VCaP (cell line): Measurements from ENCODE around the gene PHAF1.

ENCODE experiments used
- H3K27ac ChIP-seq: fragments of 450-650 bp; 2 replicates; pipeline ENCODE4 v1.5.1; 2017
- TF ChIP-seq, protein P1 (sequence below): fragments of 450-650 bp; conservative IDR thresholded peaks from 2 replicates; pipeline ENCODE4 v1.5.1; 2017; ENCODE audit warnings: mild to moderate bottlenecking, moderate library complexity

Gene PHAF1

DNA sequence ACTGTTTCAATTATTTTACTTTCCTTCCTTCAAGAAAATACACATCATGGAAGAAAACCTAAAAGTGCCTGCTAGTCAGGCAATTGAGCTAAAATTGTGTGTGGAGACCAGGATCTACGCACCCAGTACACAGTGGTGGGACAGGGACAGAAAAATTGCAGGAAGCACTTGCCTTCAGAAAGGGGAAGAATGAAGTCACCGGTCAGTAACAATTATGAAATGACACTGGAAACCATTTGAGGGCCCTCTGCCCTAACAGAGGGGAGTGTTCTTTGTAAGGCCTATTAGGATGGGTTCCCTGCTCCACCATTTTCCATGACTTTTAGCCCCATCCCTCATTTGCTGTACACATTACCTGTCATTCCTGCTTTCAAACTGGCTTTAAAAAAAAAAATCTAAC, 4.5 kb upstream of the PHAF1 start:
- H3K27ac ChIP-seq: peak overlapping the region; percentile 41

DNA sequence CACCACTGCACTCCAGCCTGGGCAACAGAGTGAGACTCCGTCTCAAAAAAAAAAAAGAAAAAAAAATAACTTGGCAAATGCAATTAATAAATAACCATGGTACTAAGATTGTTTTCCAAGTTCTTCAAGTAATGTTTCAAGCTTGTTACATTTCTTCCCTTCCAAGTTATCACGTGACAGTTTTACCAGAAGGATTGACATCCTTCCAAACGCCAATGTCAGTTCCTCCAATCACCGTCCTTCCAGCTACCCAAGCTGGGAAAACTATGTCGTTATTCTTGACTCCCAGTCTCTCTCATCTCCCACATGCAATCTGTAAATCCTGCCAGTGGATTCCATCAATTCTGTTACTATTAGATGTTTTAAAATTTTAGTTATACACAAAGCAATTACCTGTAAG, 3.9 kb upstream of the PHAF1 start:
- peak overlapping the region; percentile 41; the same call in 1 of the 2 replicates for H3K27ac ChIP-seq
- TF ChIP-seq, protein P1, sequence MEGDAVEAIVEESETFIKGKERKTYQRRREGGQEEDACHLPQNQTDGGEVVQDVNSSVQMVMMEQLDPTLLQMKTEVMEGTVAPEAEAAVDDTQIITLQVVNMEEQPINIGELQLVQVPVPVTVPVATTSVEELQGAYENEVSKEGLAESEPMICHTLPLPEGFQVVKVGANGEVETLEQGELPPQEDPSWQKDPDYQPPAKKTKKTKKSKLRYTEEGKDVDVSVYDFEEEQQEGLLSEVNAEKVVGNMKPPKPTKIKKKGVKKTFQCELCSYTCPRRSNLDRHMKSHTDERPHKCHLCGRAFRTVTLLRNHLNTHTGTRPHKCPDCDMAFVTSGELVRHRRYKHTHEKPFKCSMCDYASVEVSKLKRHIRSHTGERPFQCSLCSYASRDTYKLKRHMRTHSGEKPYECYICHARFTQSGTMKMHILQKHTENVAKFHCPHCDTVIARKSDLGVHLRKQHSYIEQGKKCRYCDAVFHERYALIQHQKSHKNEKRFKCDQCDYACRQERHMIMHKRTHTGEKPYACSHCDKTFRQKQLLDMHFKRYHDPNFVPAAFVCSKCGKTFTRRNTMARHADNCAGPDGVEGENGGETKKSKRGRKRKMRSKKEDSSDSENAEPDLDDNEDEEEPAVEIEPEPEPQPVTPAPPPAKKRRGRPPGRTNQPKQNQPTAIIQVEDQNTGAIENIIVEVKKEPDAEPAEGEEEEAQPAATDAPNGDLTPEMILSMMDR: no peak

More for the DNA sequence above, 4.5 kb upstream of the PHAF1 start:
- TF ChIP-seq, protein P1: no peak

DNA sequence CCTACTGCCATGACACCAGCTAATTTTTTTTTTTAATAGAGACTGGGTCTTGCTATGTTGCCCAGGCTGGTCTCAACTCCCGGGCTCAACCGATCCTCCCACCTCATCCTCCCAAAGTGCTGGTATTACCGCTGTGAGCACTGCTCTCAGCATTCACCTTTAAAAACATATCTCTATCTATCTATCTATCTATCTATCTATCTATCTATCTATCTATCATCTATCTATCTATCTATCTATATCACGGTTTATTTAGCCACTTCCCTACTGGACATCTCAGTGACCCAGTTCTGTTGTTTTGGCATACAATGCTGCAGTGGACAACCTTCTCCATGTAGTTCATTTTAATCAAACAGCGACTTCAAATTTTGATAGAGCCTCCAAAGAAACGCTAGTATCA, 1.3 kb upstream of the PHAF1 start:
- TF ChIP-seq, protein P1: no peak

DNA sequence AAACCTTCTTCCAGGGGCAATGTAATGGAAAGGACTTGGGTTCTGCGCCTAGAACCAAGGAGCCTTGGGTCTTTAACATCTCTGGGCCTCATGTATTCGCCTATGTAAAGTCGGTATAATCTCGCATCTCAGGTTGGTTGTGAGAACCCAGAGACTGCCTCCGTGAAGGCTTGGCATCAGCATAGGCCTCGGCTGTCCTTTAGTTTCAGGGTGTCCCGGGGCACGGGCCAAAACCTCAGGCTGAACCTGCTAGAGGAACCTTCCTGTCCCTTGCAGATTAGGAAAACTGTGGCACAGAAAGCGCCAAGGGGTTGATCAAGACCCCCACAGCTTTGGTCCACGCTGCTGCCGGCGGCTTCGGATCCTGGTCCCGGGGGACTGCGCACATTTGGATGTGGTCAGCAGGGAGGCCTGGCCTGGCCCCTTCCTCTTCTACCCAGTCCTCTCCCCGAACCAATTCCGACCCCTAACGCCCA, 772 bp upstream of the PHAF1 start:
- H3K27ac ChIP-seq: peak overlapping the region; percentile 77
- TF ChIP-seq, protein P1: no peak

More for the DNA sequence above, 1.3 kb upstream of the PHAF1 start:
- H3K27ac ChIP-seq: no peak overlapping the region

DNA sequence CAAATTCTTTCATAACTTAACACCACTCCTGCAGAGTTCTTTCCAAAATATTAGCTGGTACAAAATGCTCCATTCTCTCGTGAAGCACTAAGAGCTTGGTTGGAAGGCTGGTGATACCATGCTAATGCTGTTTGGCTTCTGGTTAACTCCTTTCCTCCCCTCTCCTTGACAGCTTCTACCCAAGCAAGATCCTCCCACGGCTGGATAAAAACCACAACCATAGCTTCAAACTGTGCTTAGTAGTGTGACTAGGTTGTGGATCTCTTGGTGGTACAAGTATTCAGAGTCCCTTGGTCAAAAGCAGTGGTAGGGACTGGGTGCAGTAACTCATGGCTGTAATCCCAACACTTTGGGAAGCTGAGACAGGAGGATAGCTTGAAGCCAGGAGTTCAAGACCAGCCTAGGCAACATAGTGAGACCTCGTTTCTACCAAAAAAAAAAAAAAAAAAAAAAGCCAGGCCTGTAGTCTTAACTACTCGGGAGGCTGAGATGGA, 2.3 kb downstream of the PHAF1 start:
- TF ChIP-seq, protein P1: no peak
- peak overlapping the region; percentile 85 for H3K27ac ChIP-seq

DNA sequence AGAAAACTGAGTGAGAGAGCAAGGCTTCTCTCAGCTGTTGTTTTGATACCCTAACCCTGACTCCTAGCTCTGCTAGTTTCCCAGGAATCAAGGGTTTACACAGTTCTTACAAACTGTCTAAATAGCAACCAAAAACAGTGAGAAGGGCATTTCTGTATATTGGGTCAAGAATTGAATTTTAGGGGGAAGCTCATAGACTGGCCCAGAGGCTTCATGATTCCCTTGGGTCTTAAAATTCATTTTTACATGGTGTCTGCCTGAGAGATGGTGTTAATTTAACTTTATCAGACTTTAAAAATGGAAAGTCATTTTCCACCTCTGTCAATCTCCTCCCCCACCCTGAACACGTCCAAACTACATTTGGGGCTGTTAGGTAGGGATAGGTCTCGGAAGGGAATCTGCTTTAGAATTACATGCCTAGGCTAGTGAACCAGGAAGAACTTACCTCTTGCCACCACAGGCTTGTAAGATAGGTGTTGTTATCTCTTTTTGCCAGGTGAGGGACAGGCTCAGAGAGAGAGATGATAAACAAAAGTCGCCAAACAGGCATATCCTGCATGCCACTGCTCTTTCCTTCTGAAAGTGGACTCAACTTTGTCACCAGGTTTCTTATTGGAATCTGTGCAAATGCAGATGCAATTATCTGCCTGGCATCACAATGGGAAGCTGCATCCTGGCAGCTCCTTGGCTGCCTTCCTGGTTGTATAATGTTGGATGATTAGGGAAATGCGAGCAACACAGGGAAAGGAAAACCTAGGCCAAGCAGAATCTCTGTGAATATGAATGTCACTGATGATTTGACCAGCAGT, 3.1 kb downstream of the PHAF1 start:
- H3K27ac ChIP-seq: peak overlapping the region; percentile 85
- TF ChIP-seq, protein P1: 0 out of 2 replicates have a peak, but pooled peaks have one; percentile 8

DNA sequence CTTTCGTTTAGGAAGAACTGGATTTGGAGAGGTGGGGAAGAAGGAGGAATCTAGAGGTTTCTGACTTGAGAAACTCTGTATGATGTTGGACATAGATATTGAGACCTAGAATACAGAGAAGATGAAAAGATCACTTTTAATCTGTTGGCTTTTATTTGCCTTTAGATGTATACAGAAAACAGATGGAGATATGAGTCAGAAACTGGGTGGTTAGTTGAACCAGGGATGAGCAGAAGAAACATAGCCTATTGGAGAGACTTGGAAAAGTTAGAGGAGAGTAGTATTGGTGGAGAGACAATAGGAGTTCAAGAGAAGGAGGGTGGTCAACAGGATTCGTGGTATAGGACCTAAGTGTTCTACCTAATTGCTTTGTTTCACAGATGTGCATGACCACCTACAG, 5.1 kb downstream of the PHAF1 start:
- peak overlapping the region; percentile 85 for H3K27ac ChIP-seq

More for the DNA sequence above, 5.1 kb downstream of the PHAF1 start:
- TF ChIP-seq, protein P1: no peak
